GM12865 (cell line): Measurements from ENCODE around the gene CAPNS1.
"Not testable (repeated sequence)": the region's sequence is repeated elsewhere in the genome, so short reads cannot be mapped to it uniquely, and the experiment has no call there.

Source experiments
- DNase-seq: peaks from one replicate; pipeline ENCODE4 v3.0.0; 2010; ENCODE audit warnings: low read depth
- H3K4me3 ChIP-seq: 2 replicates; pipeline ENCODE4 v1.5.1; 2011; ENCODE audit warnings: mild to moderate bottlenecking, low read depth, low read length, control low read depth
- CTCF ChIP-seq: IDR thresholded peaks from 2 replicates; pipeline ENCODE4 v1.5.1; 2011; ENCODE audit warnings: low read length, control low read depth, low read depth, inconsistent platforms; ENCODE audit not compliant: insufficient read depth; ENCODE audit errors: missing control alignments

Gene CAPNS1

GRCh38 chr19:36169084-36169760, 29.4 kb downstream of the CAPNS1 start:
- TF ChIP-seq CTCF = no peak
- DNase-seq = no peak
- no peak overlapping the region for H3K4me3 ChIP-seq

- TF ChIP-seq CTCF = no peak
- no peak overlapping the region for H3K4me3 ChIP-seq
- DNase-seq = no peak
These were observed 33.0 kb downstream of the CAPNS1 start for GRCh38 chr19:36172852-36173251.

GRCh38 chr19:36173846-36174245, 34.0 kb downstream of the CAPNS1 start:
- H3K4me3 ChIP-seq = not testable (repeated sequence)

GRCh38 chr19:36179077-36179476, 39.2 kb downstream of the CAPNS1 start:
- H3K4me3 ChIP-seq, DNase-seq: not testable (repeated sequence)

More at GRCh38 chr19:36173846-36174245, 34.0 kb downstream of the CAPNS1 start:
- DNase-seq = not testable (repeated sequence)

GRCh38 chr19:36182612-36183244, 42.9 kb downstream of the CAPNS1 start:
- TF ChIP-seq CTCF = no peak
- H3K4me3 ChIP-seq = no peak overlapping the region

GRCh38 chr19:36183245-36183628, 43.4 kb downstream of the CAPNS1 start:
- no peak for TF ChIP-seq CTCF
- DNase-seq = no peak
- no peak overlapping the region for H3K4me3 ChIP-seq

More at GRCh38 chr19:36182612-36183244, 42.9 kb downstream of the CAPNS1 start:
- no peak for DNase-seq

- not testable (repeated sequence) for H3K4me3 ChIP-seq, DNase-seq
These were observed 46.9 kb downstream of the CAPNS1 start for GRCh38 chr19:36186722-36187121.

- DNase-seq = peak; percentile 38
- no peak for TF ChIP-seq CTCF
- H3K4me3 ChIP-seq = no peak overlapping the region
These were observed 56.4 kb downstream of the CAPNS1 start for GRCh38 chr19:36196249-36196648.
